GM21786 (cell line): ENCODE measurements around the gene IL3RA.
"Not testable (repeated sequence)": the region's sequence is repeated elsewhere in the genome, so short reads cannot be mapped to it uniquely, and the experiment has no call there.

Experiments used
- ATAC-seq: cut with Tn5 transposase; IDR thresholded peaks from one replicate; pipeline ENCODE4 v1.9.1; 2021; ENCODE audit not compliant: unreplicated experiment

Gene IL3RA

DNA sequence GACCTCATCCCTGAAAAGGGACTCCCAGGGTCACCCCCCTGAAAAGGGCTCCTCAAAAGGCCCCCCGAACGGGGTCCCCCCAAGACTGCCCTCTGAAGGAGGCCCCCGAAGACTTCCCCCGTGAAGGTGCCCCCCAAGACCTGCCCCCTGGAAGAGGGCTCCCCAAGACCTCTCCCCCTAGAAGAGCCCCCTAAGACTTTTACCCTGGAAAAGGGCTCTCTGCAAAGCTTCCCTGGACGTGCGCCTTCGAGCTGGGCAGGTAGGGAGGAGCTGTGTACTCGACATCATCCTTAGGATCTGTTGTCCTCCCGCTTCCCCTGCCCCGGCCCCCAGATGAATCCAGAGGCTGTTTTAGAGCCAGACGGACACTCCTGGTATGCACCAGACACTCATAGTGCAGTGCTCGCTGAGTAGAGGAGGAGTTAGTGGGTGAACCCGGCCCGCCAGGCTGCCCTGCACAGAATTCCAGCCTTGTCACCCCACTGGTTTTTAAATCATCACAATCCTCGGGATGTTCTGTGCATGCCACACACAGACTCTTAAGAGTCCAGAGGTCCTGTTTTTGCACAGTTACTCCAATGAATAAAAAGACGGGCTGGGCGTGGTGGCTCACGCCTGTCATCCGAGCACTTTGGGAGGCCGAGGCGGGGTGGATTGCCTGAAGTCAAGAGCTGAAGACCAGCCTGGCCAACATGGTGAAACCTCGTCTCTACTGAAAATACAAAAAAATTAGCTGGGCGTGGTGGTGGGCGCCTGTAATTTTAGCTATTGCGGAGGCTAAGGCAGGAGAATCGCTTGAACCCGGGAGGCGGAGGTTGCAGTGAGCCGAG is 61.1 kb downstream of the IL3RA start:
- ATAC-seq: no peak

DNA sequence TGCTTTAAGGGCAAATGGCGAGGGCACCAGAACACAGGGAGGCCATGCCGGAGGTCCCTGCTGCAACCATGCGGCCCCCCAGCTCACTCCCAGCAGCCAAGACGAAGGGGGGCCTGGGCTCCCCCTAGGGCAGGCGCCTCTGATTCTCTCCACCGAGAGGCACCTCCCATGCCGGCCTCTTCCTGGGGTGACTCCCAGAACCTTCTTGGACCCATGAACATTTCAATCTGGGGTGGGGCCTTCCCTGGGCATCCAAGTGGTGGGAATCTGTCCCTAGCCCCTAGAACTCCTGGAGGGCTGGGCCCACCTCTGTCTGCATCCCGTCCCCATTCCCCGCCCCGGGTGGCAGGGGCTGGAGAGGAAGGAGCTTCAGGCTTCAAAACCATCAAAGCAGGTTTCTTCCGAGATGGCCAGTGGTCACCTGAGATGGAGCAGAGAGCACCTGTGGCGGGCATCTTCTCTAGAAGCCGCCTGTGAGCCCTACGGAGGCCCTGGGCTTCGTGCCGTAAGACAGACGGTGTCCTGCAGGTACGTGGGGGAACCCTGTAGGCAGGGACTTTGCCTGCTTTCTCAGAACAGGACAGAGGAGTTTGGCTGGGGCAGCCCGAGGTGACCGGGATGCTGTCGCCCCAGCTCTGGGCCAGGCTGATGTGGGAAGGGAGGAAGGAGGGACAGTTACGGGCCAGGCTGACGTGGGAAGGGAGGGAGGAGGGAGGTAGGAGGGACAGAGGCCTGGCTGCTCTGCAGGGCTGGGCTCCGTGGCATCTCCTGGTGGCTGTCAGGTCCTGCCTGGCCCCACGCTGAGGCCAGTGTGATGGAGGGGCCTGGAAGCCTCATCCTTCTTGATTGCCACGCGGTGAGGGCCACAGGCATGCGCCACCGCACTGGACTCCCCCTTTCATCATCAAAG is 62.1 kb downstream of the IL3RA start:
- ATAC-seq: no peak

DNA sequence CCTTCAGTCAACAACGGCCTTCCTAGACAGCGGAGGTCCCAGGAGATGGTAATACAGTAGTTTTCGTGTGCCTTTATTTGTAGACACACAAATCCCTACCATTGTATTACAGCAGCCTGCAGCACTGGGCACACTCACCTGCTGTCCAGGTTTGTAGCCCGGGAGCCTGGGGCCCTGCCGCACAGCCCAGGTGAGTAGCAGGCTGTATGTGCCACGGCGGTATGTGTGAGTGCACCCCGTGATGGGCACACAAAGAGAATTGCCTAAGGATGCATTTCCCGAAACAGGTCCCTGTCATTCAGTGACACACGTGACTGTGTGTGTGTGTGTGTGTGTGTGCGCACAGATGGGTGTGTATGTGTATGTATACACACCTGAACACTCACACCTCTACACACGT is 63.5 kb downstream of the IL3RA start:
- no peak for ATAC-seq

DNA sequence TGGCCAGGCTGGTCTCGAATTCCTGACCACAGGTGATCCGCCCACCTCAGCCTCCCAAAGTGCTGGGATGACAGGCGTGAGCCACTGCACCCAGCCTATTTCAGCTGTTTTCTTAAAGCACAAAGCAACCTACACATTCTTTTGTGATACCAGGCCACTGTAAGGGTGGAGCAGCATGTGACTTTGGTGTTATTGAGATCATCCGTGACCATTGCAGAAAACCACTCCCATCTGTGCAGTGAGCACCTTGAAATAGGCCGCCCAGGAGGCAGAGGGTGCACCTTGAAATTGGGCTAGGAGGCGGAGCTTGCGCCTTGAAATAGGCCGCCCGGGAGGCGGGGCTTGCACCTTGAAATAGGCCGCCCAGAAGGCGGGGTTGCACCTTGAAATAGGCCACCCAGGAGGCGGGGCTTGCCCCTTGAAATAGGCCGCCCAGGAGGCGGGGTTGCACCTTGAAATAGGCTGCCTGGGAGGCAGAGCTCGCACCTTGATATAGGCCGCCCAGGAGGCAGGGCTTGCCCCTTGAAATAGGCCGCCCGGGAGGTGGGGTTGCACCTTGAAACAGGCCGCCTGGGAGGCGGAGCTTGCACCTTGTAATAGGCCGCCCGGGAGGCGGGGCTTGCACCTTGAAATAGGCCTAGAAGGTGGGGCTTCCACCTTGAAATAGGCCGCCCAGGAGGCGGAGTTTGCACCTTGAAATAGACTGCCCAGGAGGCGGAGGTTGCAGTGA is 64.3 kb downstream of the IL3RA start:
- no peak for ATAC-seq

DNA sequence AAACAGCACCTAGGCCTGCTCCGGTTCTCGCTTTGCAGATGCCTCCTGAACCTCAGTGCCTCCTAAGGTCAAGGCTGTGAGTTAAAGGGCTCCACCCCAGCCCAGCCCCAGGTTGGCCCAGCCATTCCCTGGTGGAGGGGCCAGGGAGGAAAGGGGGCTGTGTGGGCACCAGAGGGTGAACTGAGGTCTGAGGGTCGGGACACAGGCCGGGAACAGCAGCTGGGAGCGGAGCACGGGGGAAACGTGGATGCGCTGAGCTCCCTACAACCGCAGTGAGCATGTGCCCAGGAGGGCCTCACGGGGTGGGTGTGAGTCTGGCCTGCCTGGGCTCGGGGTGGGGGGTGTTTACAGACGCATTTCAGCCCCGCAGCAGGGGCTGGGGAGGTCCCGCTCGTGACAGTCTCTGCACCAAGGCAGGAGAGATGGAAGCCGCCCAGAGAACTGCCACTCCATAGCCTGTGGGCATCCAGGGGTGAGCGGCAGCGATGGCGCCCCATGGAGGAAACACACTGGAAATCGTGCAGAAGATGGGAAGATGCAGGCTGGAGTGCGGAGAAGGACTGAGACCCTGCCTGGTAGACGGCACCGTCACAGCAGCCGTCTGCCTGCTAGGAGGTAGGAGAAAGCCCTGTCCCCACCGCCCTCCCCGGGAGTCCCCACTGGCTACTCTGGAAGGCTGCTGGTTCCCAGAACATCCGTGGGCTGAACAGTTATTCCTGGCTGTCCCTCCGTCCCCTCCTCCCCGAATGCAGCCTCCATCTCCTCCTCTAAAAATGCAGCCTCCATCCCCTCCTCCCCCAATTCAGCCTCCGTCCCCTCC is 65.2 kb downstream of the IL3RA start:
- no peak for ATAC-seq

DNA sequence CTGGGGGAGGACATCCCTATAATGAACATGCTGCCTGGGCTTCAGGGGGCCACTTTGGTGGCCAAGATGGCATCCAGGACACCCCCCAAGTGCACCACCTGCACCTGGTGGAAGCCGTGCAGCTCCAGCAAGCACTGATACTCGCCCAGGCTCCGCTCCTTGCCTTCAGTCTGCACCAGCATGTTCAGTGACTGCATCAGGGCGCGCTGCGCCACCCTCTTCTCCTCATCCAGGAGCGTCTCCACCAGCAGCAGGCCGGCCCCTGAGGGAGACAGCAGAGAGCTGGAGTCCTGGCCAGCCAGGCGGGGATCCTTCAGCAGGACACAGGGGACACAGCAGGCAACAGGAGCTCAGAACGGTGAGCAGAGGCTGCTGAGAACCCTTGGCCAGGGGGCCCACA is 66.6 kb downstream of the IL3RA start:
- no peak for ATAC-seq

DNA sequence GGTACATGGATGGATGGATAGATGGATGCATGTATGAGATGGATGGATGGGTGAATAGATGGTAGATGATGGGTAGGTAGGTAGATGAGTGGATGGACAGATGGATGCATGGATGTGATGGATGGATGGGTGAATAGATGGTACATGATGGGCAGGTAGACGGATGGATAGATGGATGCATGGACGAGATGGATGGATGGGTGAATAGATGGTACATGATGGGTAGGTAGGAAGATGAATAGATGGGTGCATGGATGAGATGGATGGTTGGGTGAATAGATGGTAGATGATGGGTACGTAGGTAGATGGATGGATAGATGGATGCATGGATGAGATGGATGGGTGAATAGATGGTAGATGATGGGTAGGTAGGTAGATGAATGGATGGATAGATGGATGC is 67.3 kb downstream of the IL3RA start:
- ATAC-seq: not testable (repeated sequence)

DNA sequence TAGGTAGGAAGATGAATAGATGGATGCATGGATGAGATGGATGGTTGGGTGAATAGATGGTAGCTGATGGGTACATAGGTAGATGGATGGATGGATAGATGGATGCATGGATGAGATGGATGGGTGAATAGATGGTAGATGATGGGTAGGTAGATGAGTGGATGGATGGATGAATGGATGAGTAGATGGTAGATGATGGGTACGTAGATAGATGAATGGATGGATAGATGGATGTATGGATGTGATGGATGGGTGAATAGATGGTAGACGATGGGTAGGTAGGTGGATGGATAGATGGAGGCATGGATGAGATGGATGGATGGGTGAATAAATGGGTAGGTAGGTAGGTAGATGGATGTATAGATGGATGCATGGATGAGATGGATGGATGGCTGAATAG is 69.2 kb downstream of the IL3RA start:
- ATAC-seq: not testable (repeated sequence)

DNA sequence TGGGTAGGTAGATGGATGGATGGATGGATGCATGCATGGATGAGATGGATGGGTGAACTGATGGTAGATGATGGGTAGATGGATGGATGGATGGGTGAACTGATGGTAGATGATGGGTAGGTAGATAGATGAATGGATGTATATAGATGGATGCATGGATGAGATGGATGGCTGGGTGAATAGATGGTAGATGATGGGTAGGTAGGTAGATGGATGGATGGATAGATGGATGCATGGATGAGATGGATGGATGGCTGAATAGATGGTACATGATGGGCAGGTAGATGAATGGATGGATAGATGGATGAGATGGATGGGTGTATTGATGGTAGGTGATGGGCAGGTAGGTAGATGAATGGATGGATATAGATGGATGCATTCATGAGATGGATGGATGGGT is 70.5 kb downstream of the IL3RA start:
- no peak for ATAC-seq

DNA sequence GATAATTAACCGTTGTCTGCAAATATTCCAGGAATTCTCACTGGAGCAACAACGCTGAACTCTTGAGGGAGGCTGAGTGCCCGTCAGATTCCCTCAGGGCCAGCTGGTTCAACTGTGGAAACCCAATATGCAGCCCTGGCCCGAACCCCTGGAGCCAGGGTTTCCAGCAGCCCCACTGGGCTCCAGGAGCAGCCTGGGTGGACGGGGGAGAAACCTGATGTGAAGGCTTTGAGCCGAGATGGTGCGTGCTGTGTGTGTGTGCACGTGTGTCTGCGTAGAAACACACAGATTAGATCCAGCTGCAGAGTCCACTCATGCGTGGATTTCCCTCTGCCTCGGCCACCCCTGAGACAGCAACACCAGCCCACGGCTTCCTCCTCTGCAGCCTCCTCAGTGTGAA is 74.7 kb downstream of the IL3RA start:
- ATAC-seq: no peak

DNA sequence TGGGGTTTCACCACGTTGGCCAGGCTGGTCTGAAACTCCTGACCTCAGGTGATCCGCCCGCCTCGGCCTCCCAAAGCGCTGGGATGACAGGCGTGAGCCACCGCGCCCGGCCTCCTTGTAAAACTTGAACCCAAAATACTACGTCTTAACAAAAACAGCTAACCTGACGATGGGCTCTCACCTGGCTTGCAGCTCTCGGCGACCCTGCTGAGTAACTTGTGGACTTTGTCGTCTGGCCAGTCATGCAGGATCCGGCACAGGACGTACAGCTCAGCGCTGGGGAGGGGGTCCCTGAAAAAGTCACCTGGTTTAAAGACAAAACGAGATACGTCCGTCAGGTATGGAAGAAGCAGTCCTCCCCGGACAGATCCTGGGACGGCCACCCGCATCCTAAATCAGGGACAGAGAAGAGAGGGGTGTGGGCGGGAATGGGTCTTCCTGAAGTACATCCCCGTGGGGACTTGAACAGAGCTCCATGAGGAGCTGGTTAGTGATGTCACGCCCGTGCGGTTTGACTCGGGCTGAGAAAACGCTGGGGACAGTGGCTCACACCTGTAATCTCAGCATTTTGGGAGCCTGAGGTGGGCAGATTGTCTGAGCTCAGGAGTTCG is 76.1 kb downstream of the IL3RA start:
- no peak for ATAC-seq

DNA sequence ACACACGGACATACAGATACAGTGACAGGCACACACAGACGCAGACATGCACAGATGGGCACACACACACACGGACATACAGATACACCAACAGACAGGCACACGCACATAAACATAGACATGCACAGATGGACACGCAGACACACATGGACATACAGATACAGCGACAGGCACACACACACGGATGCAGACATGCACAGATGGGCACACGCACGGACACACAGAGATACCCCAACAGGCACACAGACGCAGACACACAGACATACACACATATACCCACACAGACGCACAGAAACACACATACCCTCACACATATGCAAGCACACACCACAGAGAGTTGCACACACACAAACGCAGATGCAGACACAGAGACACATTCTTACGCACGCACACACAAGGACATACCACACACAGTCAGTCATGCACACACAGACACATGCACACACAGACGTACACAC is 79.8 kb downstream of the IL3RA start:
- no peak for ATAC-seq

DNA sequence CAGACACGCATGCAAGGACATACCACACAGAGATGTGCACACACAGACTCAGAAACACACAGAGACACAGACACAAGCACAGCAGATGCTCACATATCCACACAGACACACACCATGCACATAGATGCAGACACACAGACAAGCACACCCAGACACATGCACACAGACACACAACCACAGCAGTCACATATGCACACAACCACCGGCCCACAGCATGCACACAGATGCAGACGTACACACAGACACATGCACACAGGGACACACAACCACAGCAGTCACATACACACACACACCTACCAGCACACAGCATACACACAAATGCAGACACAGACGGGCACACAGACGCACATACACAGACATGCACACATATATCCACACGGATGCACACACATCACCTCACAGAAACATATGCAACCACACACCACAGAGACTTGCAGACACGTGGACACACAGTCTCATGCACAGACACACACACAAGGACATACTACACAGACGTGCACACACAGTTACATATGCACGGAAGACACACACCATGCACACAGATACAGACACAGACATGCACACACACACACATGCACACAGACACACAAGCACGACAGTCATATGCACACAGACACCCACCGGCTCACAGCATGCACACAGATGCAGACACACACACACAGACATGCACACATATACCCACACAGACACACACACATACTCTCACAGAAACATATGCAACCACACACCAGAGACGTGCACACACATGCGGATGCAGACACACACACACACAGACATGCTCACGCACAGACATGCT is 80.6 kb downstream of the IL3RA start:
- ATAC-seq: no peak

DNA sequence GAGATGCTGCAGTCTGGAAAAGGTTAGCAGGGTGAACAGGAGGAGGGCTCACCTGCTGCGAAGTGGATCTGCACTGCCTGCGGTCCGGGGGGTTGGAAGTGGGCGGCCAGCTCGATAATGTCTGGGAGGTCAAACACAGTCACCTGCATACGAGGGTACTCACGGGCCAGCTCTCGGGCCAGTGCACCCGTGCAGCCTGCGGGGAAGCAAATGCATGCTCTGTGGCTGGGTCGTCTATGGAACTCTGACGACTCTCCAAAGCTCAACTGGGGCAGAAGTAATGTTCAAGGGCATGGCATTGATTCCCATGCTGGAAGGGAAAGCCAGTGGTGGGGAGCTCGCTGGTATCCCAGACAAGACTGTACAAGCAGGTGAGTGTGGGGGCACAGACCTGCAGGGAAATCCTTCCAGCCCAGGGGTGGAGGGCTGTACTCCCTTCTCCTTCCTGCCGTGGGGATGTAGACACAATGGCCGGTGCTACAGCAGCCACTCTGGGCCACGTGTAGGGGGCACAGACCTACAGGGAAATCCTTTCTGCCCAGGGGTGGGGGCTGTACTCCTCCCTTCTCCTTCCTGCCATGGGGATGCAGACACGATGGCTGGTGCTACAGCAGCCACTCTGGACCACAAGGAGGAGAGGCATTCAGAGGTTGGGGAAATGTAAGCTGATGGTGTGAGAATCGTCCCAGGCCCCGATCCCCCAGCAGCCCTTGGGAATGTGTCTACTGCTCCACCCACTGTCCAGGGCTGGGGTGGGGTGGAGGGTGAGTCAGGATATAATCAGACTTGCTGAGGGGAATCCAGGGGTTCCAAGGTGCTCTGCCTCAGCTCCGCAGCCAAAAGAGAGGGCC is 81.6 kb downstream of the IL3RA start:
- no peak for ATAC-seq

DNA sequence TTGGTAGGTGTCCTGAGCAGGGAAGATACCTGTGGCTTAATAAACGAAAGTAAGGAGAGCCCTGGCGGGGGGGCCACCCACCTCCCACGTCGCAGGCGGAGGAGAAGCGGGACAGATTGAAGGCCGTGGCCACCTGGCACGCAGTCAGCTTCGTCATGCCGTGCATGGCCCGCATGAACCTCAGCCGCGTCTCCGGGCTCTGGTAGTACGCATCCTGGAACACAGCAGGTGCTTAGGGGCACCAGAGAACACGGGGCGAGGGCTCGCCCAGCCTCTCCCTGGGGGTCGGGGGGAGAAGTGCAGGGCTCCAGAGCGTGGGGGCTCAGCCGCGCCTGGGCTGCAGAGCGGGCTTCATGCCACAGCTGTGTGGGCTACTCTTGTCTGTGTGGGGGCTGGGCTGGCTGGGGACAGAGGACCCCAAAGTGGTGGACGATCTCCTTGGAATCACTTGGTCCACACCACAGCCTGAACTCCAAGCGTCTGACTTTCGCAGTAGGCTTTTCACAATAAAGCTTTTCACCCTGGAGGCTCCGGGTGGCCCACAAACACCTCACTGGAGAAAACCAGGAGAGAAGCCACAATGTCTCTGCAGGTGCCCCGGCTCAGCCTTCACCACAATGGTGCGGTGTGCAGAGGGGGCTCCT is 82.4 kb downstream of the IL3RA start:
- ATAC-seq: no peak

DNA sequence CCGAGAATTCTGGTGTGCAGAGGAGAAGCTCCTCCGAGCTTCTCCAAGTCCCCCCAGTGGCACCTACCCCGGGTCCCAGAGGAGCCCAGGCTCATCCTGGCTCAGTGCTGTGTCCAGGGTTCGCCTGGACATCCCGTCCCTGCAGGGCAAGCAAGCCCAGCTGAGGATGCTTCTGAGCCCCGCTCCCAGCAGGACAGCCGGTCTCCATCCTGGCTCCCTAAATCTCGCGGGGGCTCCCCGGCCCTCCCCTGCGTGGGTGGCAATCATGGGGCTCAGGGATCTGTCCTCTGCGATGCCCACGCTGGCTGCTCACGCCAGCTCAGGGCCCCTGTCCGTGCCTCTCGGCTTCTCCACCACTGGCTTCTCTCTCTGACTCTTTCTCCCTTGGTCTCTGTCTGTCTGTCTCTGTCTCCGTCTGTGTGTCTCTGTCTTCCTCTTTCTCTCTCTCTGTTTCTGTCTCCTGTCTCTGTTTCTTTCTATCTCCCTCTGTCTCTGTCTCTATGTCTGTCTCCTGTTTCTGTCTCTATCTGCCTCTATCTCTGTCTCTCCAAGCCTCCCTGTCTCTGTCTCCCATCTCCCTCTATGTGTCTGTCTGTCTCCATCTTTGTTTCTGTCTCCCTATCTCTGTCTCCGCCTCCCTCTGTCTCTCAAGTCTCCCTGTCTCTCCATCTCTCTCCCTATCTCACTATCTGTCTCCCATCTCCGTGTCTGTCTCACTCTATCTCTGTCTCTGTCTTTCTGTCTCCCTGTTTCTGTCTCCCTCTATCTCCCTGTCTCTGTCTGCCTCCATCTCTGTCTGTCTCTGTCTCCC is 83.2 kb downstream of the IL3RA start:
- ATAC-seq: no peak

DNA sequence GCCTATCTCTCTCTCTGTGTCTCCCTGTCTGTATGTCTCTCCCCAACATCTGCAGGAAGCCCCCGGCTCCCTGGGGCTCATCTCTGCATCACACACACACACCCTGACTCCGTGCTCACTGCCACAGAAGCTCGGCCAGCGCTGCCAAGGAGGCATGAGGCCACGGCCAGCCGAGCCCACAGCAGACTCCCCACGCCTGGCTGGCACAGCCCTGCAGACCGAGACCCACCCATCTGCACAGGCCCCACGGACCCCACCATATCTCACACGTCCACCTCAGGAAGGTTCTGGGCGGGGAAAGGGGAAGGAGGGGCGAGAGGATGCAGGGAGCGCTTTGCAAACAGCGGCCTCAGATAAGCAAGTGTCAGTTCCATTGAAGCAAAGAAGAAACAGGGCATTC is 83.8 kb downstream of the IL3RA start:
- ATAC-seq: no peak
